GM23338 (cell line): ENCODE results near the gene CS. TPM values are rescaled to one million over a fixed set of nuclear protein-coding genes. Genes with fewer than 3 reads are reported as not detected.

Experiments used
- ATAC-seq: fragments of 200-7000 bp; cut with Tn5 transposase; 3 replicates; pipeline ENCODE4 v1.9.1; 2020
- DNase-seq: peaks from one replicate; pipeline ENCODE4 v3.0.0-alpha.2; 2015; ENCODE audit warnings: low spot score
- H2AFZ ChIP-seq: fragments of 200-600 bp; sonication (generic); 2 replicates; pipeline ENCODE4 v1.8.0; 2016; ENCODE audit warnings: antibody characterized with exemption, mild to moderate bottlenecking, moderate library complexity
- H3F3A ChIP-seq: fragments of 200-600 bp; sonication (generic); replicated peaks from 2 replicates; pipeline ENCODE4 v1.8.0; 2017; ENCODE audit warnings: antibody characterized with exemption, mixed run types, low read depth
- H3K27ac ChIP-seq: fragments of 200-600 bp; sonication (generic); 2 replicates; pipeline ENCODE4 v1.6.1; 2016; ENCODE audit warnings: low read depth
- H3K27me3 ChIP-seq: fragments of 200-600 bp; sonication (generic); 2 replicates; pipeline ENCODE4 v1.8.0; 2016; ENCODE audit warnings: mild to moderate bottlenecking, mixed run types, moderate library complexity; ENCODE audit not compliant: insufficient read depth
- H3K36me3 ChIP-seq: fragments of 200-600 bp; sonication (generic); 2 replicates; pipeline ENCODE4 v1.8.0; 2016; ENCODE audit warnings: mild to moderate bottlenecking; ENCODE audit not compliant: insufficient read depth
- H3K4me1 ChIP-seq: fragments of 200-600 bp; sonication (generic); 2 replicates; pipeline ENCODE4 v1.8.0; 2016; ENCODE audit warnings: mild to moderate bottlenecking, moderate library complexity; ENCODE audit not compliant: insufficient read depth
- H3K4me2 ChIP-seq: fragments of 200-600 bp; sonication (generic); 2 replicates; pipeline ENCODE4 v1.7.1; 2017; ENCODE audit warnings: mixed run types
- H3K4me3 ChIP-seq: fragments of 200-600 bp; sonication (generic); 2 replicates; pipeline ENCODE4 v1.6.1; 2016; ENCODE audit warnings: mixed run types
- H3K79me2 ChIP-seq: fragments of 200-600 bp; sonication (generic); replicated peaks from 2 replicates; pipeline ENCODE4 v1.8.0; 2017; ENCODE audit warnings: mild to moderate bottlenecking; ENCODE audit not compliant: insufficient read depth
- H3K9me2 ChIP-seq: fragments of 200-600 bp; sonication (generic); 2 replicates; pipeline ENCODE4 v1.8.0; 2017; ENCODE audit not compliant: insufficient read depth
- H4K20me1 ChIP-seq: fragments of 200-600 bp; sonication (generic); replicated peaks from 2 replicates; pipeline ENCODE4 v1.8.0; 2017; ENCODE audit warnings: mild to moderate bottlenecking; ENCODE audit not compliant: insufficient read depth
- H3K27ac Mint-ChIP-seq: 2 replicates; pipeline ENCODE4 v1.8.0; 2020; ENCODE audit warnings: inconsistent platforms, mild to moderate bottlenecking, moderate library complexity, mixed read lengths
- H3K27me3 Mint-ChIP-seq: 3 replicates; pipeline ENCODE4 v1.8.0; 2022; ENCODE audit warnings: low read depth, mild to moderate bottlenecking, moderate library complexity, mixed read lengths, inconsistent platforms; ENCODE audit not compliant: insufficient read depth, poor library complexity
- H3K36me3 Mint-ChIP-seq: 3 replicates; pipeline ENCODE4 v1.8.0; 2021; ENCODE audit warnings: low read depth, mild to moderate bottlenecking, inconsistent platforms, moderate library complexity, mixed read lengths
- H3K4me1 Mint-ChIP-seq: 3 replicates; pipeline ENCODE4 v1.8.0; 2020; ENCODE audit warnings: mild to moderate bottlenecking, inconsistent platforms, mixed read lengths
- H3K4me3 Mint-ChIP-seq: 3 replicates; pipeline ENCODE4 v1.8.0; 2021; ENCODE audit warnings: moderate library complexity, mild to moderate bottlenecking, inconsistent platforms, mixed read lengths
- H3K9me3 Mint-ChIP-seq: 3 replicates; pipeline ENCODE4 v1.8.0; 2020; ENCODE audit warnings: moderate library complexity, mild to moderate bottlenecking, inconsistent platforms, mixed read lengths
- JUNB ChIP-seq: IDR thresholded peaks from one replicate; pipeline ENCODE4 v1.6.1; 2016; ENCODE audit warnings: antibody characterized with exemption; ENCODE audit not compliant: unreplicated experiment
- NANOG ChIP-seq: IDR thresholded peaks from 2 replicates; pipeline ENCODE4 v1.6.1; 2016; ENCODE audit warnings: antibody characterized with exemption, borderline replicate concordance
- polyA plus RNA-seq: library from polyadenylated mRNA; unstranded; fragments of >200 nt; fragmentation: Nextera tagmentation; extraction: Ambion mirVana; gene quantifications from 2 replicates; pipeline ENCODE4 v1.2.1, GENCODE V29; 2016
- total RNA-seq: library from RNA; depleted of rRNA; stranded (reverse); fragments of >200 nt; shearing (Covaris generic); gene quantifications from 2 replicates; pipeline ENCODE4 v1.2.3, GENCODE V29; 2014
- TF ChIP-seq, protein P1 (sequence below): fragments of 250-450 bp; sonication (Bioruptor Pico); IDR thresholded peaks from 2 replicates; pipeline ENCODE4 v1.5.0; 2020; ENCODE audit warnings: mild to moderate bottlenecking, moderate library complexity

Gene CS
- total and polyA plus RNA-seq, 2 experiments from 2014 or later = 63.3 to 166 TPM

GRCh38 chr12:56229916-56230431, 70.2 kb downstream of the CS start, which contains the start of gene SLC39A5:
Gene SLC39A5 (plus strand): TSS chr12:56230051. CDS start chr12:56231275, 1,224 bp downstream.
- Histone ChIP-seq H3K27ac (no peak within 1 kb of the TSS), H3K27me3 (peaks cover 5% of the 10 kb centered on the region; the same call in 1 of the 2 replicates), H3F3A (0 out of 2 replicates have a peak, but pooled peaks cover 3% of the 10 kb centered on the region), H3K79me2 (no peaks in the 10 kb centered on the region), H3K9me2 (no peaks in the 10 kb centered on the region), H3K4me2 (no peak within 1 kb of the TSS), H3K36me3 (no peaks in the 10 kb centered on the region), H2AFZ (no peak within 1 kb of the TSS), H3K4me1 (peaks cover 2% of the 10 kb centered on the region; the same call in 1 of the 2 replicates), H3K4me3 (no peak within 1 kb of the TSS), H4K20me1 (no peaks in the 10 kb centered on the region)
- DNase-seq (no peak), ATAC-seq (no peak)
- Mint-ChIP-seq H3K27me3 (peaks cover 4% of the 10 kb centered on the region), H3K9me3 (no peaks in the 10 kb centered on the region), H3K4me3 (no peak within 1 kb of the TSS; the same call in 2 of the 3 replicates), H3K36me3 (peaks cover 8% of the 10 kb centered on the region; the same call in 1 of the 3 replicates), H3K4me1 (peaks cover 16% of the 10 kb centered on the region), H3K27ac (0 out of 2 replicates have a peak within 1 kb of the TSS, but pooled peaks have one; percentile 60)
- TF ChIP-seq JUNB = no peak
- TF ChIP-seq, protein P1, sequence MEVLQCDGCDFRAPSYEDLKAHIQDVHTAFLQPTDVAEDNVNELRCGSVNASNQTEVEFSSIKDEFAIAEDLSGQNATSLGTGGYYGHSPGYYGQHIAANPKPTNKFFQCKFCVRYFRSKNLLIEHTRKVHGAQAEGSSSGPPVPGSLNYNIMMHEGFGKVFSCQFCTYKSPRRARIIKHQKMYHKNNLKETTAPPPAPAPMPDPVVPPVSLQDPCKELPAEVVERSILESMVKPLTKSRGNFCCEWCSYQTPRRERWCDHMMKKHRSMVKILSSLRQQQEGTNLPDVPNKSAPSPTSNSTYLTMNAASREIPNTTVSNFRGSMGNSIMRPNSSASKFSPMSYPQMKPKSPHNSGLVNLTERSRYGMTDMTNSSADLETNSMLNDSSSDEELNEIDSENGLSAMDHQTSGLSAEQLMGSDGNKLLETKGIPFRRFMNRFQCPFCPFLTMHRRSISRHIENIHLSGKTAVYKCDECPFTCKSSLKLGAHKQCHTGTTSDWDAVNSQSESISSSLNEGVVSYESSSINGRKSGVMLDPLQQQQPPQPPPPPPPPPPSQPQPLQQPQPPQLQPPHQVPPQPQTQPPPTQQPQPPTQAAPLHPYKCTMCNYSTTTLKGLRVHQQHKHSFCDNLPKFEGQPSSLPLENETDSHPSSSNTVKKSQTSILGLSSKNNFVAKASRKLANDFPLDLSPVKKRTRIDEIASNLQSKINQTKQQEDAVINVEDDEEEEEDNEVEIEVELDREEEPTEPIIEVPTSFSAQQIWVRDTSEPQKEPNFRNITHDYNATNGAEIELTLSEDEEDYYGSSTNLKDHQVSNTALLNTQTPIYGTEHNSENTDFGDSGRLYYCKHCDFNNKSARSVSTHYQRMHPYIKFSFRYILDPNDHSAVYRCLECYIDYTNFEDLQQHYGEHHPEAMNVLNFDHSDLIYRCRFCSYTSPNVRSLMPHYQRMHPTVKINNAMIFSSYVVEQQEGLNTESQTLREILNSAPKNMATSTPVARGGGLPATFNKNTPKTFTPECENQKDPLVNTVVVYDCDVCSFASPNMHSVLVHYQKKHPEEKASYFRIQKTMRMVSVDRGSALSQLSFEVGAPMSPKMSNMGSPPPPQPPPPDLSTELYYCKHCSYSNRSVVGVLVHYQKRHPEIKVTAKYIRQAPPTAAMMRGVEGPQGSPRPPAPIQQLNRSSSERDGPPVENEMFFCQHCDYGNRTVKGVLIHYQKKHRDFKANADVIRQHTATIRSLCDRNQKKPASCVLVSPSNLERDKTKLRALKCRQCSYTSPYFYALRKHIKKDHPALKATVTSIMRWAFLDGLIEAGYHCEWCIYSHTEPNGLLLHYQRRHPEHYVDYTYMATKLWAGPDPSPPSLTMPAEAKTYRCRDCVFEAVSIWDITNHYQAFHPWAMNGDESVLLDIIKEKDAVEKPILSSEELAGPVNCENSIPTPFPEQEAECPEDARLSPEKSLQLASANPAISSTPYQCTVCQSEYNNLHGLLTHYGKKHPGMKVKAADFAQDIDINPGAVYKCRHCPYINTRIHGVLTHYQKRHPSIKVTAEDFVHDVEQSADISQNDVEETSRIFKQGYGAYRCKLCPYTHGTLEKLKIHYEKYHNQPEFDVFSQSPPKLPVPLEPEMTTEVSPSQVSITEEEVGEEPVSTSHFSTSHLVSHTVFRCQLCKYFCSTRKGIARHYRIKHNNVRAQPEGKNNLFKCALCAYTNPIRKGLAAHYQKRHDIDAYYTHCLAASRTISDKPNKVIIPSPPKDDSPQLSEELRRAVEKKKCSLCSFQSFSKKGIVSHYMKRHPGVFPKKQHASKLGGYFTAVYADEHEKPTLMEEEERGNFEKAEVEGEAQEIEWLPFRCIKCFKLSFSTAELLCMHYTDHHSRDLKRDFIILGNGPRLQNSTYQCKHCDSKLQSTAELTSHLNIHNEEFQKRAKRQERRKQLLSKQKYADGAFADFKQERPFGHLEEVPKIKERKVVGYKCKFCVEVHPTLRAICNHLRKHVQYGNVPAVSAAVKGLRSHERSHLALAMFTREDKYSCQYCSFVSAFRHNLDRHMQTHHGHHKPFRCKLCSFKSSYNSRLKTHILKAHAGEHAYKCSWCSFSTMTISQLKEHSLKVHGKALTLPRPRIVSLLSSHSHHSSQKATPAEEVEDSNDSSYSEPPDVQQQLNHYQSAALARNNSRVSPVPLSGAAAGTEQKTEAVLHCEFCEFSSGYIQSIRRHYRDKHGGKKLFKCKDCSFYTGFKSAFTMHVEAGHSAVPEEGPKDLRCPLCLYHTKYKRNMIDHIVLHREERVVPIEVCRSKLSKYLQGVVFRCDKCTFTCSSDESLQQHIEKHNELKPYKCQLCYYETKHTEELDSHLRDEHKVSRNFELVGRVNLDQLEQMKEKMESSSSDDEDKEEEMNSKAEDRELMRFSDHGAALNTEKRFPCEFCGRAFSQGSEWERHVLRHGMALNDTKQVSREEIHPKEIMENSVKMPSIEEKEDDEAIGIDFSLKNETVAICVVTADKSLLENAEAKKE (CRISPR knock-in tag) = no peak

DNA sequence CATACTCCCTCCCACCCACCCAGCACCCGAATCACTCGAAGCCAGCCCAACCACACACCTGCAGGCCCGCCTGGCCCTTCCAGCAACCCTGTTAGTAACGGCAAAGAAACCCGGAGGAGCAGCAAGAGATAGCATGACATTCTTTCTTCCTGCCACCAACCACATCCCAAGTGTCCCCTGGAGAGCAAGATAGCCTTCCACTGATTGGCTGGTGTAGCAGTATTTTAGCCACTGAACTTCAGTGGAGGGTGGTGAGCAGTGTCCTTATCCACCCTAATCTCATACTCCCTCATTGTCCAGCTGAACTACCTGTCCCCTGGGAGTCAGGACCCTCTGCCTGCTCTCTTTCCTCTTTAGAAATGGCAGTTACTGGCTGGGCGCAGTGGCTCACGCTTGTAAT, 71.0 kb downstream of the CS start:
- Mint-ChIP-seq H3K4me1 (peaks cover 21% of the 10 kb centered on the region), H3K4me3 (no peak overlapping the region), H3K27ac (no peak overlapping the region), H3K36me3 (peaks cover 8% of the 10 kb centered on the region; the same call in 1 of the 3 replicates), H3K9me3 (no peaks in the 10 kb centered on the region), H3K27me3 (no peaks in the 10 kb centered on the region)
- Histone ChIP-seq H3K4me2 (no peak overlapping the region), H3K4me1 (peaks cover 8% of the 10 kb centered on the region), H3K4me3 (no peak overlapping the region), H3K9me2 (no peaks in the 10 kb centered on the region), H4K20me1 (no peaks in the 10 kb centered on the region), H2AFZ (no peak overlapping the region), H3K27ac (no peak overlapping the region), H3K79me2 (no peaks in the 10 kb centered on the region), H3K36me3 (no peaks in the 10 kb centered on the region), H3K27me3 (peaks cover 5% of the 10 kb centered on the region; the same call in 1 of the 2 replicates), H3F3A (0 out of 2 replicates have a peak, but pooled peaks cover 3% of the 10 kb centered on the region)
- DNase-seq (no peak), ATAC-seq (no peak)
- TF ChIP-seq, protein P1 (CRISPR knock-in tag) = no peak
- no peak for TF ChIP-seq NANOG
